HG03558 (cell line): ENCODE results near the gene IL36G.

Experiments
- ATAC-seq: cut with Tn5 transposase; IDR thresholded peaks from one replicate; pipeline ENCODE4 v1.9.1; 2021; ENCODE audit warnings: moderate number of reproducible peaks; ENCODE audit not compliant: unreplicated experiment; ENCODE audit errors: extremely low read depth

Gene IL36G

GRCh38 chr2:113014067-113014466 is 36.3 kb downstream of the IL36G start:
- no peak for ATAC-seq

- no peak for ATAC-seq
Measured at GRCh38 chr2:113015042-113015441, 37.2 kb downstream of the IL36G start.

GRCh38 chr2:113015655-113016054 is 37.8 kb downstream of the IL36G start:
- ATAC-seq = no peak

GRCh38 chr2:113018509-113018908 is 40.7 kb downstream of the IL36G start:
- no peak for ATAC-seq

- no peak for ATAC-seq
Measured at GRCh38 chr2:113021312-113021711, 43.5 kb downstream of the IL36G start.

GRCh38 chr2:113024764-113025163 is 47.0 kb downstream of the IL36G start:
- no peak for ATAC-seq

GRCh38 chr2:113025737-113026136 is 47.9 kb downstream of the IL36G start:
- no peak for ATAC-seq

GRCh38 chr2:113027691-113028090 is 49.9 kb downstream of the IL36G start:
- ATAC-seq = no peak

GRCh38 chr2:113028112-113028511 is 50.3 kb downstream of the IL36G start:
- ATAC-seq = no peak

- no peak for ATAC-seq
Measured at GRCh38 chr2:113032737-113033136, 54.9 kb downstream of the IL36G start.

GRCh38 chr2:113034016-113034415 is 56.2 kb downstream of the IL36G start:
- no peak for ATAC-seq
